GM21786 (cell line): Measurements from ENCODE around the gene ST6GAL1.

Source experiments
- ATAC-seq: cut with Tn5 transposase; IDR thresholded peaks from one replicate; pipeline ENCODE4 v1.9.1; 2021; ENCODE audit not compliant: unreplicated experiment

Gene ST6GAL1

DNA sequence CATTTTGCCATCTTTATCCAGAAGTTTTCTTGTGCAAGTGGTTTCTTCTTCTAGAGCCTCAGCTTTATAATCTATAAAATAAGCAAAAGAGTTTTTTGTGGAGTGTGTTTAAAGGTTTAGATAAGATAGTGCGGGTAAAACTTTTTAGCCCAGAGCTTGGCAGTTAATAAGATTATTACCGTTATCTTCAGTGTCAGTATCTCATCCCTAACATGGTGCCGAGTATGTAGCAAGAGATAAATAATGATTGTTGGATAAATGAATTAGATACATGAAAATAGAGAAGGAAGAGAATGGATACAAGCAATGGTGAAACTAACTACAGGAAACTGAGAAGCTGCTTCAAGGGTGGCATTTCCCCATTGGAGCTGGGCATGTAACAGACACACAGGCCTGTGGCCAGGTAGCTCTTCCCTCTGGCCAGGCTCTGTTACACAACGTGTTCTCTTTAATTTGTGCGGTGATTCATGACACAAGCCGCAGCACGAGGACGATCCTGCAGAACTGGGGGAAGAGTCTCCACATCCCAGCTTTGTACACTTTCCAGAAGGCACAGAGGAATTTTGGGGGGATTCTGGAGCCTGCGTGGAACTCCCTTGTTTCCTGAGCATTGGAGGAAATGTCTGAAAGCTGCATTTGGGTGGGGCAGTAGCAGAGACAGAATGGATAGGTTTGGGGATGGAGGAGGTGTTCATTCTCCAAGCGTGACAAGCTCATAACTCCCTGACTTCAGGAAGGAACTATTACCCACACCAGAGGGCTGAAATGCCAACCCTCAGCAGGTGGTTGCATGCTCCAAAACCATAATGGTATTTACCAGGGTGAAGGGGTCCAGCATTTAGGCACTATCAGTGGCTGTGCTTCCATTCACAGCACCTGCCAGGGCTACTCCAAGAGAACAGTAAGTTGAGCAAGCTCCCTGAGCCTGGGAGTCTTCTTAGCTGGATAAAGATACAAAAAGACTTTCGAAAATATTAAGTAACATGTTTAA lies 14.2 kb upstream of the ST6GAL1 start:
- ATAC-seq: no peak

DNA sequence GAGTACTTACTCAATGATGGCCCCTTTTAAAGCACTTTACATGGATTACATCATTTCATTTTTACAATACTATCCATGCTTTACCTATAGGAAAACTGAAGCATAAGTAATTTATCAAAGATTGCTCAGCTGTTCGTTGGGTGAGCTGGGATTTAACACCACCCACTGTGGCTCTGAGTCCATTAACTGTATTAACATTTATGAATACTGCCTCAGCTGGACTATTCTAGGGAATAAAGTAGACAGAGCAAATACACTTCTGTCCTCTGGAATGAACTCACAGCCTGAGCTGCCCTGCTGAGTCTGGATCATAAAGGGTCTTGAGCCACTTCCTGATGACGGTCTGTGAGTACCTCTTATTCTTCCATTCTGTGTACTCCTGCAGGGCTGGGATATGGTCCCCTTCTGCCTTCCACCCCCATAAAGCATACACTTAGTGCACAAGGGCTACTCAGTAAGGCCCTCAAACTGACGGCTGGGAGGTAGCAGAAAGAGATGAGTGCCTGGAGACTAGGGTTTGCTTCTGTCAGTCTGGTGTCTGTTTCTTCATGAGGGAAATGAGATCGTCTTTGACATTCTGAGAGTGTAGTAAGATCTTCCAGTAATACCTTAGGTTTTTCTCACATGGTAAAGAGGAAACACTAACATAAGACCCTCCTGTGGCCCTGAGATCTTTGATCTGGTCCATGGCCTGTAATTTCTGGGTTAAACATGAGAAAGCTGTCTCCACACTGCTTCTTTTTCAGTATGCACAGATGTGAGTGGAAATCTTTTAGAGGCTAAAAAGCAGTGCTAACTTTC lies 12.6 kb upstream of the ST6GAL1 start:
- no peak for ATAC-seq

DNA sequence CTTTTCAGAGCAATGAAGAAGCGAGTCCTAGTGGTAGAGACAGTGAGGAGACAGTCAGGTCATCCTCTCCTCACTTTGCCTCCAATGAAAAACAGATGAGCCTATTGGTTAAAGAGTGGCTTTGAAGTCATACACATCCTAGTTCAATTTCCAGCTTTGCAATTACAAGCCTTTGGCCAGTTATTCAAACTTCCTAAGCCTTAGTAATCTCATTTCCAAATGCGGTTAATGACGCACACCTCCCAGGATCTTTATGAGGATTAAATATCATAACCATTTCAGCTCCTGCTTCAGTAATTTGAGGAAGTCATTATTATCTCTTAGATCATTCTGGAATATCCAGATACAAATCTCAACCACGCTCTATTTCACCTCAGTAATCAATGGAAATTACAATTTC lies 10.0 kb upstream of the ST6GAL1 start:
- ATAC-seq: no peak

DNA sequence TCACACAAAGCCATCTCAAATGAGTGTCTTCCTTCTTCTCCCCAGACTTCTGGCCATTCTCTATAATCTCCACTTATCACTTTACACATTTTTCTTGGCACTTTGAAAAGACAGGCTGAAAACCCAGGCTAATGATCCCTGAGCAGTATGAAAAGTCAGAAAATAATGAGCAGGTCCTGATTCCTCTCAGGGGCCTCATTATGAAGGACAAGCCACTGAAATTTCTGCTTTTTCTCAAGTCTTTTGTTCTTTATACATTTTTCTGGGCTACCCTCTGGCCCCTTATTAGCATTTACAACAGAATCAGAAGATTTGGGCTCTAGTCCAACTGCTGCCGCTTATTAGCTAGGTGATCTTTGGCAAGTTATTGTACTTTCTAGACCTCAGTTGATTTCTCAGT lies 9.5 kb upstream of the ST6GAL1 start:
- ATAC-seq: no peak

DNA sequence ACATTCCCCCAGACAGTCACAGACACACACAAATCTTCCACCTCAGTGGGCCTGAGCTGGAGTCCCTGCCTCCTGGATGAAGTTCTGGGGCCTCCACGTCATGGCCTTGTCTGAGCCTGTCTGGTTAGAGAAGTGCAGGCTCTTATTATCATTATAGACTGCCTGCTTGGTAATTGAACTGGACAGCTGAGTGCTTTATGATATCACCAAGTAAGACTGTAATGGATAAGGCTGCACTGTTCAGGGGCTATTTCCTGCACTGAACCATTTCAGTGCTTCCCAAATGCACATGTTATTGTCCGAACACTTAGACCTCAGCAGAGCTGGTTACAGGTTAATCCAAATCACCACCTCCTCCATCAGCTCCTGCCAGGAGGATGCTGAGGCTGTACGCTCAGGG lies 8.7 kb upstream of the ST6GAL1 start:
- ATAC-seq: no peak

DNA sequence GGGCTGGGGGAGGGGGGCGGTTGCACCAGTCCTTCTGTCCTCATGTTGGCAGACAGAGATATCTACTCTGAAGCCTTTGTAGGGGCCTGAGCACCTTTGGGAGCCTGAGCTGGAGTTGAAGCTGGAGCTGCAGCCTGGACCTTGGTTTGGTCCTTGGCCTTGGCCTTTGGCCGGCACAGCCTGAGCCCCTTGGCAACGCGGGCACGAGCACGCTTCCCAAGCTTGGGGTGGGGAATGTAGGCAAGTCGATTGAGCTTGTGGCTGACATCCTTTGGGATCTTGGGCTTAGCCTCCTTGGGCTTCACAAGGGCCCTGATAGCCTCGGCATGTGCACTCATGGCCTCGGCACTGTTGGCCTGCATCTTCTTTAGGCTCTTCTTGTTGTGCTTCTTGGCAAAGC lies 8.1 kb upstream of the ST6GAL1 start:
- ATAC-seq: no peak

DNA sequence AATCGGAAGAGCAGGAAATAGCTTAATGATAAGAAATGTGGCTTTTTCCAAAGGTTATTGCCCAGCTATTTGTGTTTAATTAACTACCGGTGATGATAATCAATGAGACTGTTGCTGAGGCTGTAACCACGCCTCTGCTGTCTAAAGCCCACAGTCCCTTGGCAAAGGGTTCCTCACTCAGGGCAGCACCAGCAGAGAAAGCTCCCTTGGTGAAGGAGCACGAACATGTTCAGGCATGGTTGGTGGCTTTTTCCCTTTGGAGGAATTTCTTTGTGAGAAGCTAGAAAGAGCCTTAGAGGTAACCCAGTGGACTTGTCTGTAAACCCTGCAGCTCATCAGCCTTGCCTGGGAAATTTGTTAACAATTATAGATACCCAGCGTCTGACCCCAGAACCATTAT lies 7.5 kb upstream of the ST6GAL1 start:
- ATAC-seq: no peak

DNA sequence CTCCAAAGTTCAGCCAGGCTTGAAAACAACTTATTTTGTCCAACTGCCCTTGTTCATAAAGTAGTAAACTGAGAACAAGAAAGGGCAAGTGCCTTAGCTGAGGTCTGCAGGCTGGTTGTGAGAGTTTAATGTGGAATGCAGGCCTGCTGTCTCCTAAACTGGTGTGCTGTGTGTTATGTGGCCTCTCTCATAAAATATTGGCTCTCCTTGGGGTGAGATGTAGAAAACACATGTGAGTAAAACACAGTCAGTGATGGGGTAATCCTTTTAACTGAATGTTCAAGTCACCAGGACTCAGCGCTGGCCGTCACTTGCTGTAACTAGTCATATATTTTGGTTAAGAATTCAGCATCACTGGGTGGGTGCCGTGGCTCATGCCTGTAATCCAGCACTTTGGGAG lies 7.1 kb upstream of the ST6GAL1 start:
- ATAC-seq: no peak

DNA sequence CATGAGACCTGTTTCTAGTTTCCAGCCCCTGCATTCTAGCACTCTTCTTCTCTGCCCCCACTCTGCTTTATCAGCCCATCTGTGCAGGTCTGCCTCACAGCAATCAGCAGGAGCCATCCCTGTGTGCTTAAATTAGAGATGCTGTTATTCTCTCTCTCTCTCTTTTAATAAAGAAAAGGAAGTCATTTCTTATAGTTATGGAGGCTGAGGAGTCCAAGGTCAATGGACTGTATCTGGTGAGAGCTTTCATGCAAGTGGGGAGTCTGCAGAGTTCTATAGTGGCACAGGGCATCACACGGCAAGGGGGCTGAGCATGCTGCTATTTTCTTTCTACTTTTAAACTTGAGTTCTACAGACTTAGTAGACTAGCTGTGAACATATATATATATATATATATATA lies 4.5 kb upstream of the ST6GAL1 start:
- ATAC-seq: no peak

DNA sequence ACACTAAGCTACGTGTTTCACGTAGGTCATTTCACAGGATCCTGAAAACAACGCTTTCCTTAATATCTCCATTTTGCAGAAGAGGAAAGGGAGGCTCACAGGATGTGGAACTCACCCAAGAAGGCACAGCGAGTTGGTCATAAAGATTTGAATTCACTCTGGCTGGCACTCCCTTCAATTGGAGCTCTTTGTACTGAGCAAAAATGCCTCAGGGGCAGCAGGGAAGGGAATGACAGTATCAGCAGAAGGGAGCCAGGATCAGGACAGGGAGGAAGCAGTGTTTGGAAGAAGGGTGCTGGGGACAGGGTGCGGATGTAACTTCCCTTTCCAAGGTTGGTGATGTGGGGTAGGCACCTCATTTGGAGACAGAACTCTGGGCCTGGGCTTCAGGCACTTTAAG lies 1.1 kb upstream of the ST6GAL1 start:
- ATAC-seq: no peak

DNA sequence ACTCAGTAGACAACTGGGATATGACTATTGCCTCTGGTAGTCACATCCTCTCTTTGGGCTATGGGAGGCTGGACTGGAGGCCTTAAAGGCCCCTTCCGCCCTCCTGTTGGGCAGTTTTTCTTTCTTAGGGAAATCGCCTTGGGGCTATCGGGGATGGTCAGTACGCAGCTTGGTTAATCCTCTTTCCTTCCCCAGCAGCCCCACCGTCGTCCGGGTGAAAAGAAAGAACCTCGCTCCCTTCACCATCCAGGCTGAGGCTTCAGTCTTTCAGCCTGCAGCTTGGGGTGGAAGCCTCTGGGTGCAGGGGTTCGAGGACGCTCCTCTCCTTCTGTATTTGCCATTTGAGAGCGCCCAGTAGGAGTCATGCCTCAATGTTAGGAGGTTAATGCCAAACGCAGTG lies 641 bp upstream of the ST6GAL1 start:
- no peak for ATAC-seq

DNA sequence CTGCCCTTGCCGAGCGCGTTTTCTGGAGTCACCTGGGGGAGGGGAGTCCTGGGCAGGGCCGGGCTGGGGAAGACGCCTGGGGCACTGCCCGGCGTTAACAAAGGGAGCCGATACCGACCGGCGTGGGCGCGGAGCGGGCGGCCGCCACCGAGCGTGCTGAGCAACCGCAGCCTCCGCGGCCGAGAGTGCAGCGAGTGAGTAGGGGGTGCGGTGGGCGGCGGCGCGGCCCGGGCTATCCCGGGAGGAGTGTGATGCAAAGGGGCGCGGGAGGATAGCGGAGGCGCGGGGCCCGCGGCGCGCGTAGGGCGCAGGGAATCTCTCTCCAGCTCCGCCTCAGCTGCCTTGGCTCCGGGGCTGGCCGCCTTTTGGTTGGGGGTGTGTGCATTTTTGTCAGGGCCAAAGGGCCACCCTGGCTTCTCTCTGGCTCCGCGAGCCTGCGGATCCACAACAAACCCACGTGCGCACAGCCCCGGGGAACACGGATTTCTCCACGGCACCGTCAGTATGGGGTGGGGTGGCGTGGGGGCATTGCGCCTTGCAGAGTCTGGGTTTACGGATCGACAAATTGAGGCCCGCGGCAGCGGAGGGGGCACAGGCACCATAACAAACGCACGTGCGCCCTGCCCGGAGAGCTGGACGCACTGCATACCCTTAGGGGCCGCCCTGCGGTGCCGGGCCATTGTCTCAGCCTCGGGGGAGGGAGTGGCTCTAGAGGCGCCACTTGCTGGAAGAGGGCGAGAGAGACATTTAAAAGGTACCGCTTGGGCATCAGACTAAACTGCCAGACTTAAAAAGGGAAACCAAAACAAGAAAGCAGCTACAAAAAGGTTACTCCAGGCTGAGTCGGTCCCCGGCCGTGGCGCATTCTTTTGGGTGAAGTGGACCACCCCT lies 560 bp downstream of the ST6GAL1 start:
- ATAC-seq: peak; percentile 77

DNA sequence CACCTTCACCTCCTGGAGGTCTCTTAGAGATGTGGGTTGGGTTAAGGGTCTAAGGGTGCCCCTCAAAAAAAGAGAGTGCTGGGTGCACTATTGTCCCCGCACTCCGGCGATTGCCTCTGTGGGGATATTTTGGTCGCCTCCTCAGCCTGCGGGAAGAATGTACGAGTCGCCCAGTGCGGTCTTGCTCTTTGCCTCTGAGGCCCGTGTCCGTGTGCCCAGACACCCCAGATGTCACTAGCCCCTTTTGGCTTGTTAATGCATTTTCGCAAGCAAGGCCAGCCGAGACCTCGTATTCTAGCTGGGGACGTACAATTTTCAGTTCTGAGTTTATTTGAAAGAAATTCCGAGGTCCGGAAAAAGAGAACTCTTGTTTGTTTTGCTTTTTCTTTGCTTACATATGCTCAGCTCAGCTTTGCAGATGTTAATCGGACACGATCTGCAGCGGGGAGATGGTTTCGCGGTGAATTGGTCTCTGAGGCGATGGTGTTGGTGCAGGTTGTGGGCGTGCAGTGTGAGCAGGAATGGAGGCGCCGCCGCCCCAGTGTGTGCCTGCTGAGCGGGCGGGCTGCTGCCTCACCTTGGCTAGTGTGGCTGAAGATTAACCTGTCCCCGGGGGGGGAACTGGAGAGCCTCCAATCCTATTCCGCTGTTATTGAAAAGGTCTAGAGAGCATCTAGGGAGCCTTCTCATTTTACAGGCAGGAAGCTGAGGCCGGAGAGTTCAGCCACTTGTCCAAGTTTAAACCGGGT lies 1.4 kb downstream of the ST6GAL1 start:
- peak; percentile 31 for ATAC-seq

DNA sequence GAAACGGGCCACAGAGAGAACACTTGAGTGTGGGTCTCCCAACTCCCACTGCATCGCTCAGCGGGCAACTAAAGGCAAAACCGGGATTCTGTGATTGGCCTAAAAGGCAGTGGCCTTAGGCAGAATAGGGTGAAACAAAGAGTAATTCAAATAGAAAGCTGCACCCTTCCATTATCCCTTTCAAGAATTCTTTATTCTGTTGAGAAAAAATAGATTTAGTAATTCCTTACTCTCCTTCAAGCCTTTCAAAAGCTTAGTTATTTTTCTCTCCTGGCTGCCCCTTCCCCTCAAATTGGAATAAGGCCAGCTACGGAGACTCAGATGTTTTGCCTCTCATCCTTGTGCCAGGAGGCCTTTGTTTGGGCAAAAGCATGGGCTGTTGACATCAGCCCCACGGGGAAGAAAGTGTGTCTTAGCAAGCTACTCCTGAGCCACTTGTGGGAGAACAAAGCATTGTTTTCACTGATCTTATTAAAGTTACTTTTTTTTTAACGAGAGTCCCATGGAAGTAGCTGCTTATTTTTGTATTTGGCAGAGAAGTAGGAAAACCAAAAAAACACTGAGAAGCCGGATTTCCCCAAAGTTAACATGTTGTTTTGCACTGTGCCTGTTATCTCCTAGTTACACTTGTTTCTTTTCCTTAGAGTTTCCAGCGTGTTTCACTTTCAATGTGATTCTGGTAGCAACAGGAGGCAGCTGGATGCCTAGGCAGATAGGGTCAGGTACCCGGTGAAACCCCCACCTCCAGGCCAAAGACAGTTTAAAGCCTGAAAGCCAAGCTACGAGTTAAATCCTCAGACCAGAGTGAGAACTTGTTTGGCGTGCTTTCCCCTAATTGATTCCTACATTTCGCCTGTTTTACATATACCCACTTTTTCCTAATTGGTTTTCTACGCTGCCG lies 2.2 kb downstream of the ST6GAL1 start:
- no peak for ATAC-seq

DNA sequence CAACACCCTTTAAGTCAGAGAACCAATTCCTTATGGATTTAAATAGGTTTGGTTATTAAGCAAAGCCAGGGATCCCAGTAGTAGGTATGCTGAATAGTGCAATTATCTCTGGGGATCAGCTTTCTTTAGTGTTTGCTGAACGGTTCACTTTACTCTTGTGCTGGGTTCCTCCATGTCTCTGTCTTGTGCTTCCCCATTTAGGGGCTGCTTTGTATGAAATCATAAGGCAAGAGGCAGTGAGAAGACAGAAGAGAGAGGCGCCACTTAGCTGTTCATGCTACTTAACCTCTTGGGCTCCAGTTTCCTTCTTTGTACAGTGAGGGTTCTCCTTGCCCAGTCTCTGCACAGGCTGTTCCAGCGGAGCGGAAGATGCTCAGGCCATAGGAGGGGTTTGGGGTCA lies 3.5 kb downstream of the ST6GAL1 start:
- ATAC-seq: no peak

DNA sequence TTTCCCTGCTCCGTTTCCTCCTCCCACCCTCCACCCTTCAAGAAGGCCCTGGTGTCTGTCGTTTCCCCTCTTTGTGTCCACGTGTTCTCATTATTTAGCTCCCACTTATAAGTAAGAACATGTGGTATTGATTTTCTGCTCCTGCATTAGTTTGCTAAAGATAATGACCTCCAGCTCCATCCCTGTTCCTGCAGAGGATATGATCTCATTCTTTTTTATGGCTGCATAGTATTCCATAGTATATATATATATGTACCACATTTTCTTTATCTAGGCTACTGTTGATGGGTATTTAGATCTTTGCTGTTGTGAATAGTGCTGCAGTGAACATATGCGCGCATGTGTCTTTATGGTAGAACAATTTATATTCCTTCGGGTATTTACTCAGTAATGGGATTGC lies 4.8 kb downstream of the ST6GAL1 start:
- ATAC-seq: no peak

DNA sequence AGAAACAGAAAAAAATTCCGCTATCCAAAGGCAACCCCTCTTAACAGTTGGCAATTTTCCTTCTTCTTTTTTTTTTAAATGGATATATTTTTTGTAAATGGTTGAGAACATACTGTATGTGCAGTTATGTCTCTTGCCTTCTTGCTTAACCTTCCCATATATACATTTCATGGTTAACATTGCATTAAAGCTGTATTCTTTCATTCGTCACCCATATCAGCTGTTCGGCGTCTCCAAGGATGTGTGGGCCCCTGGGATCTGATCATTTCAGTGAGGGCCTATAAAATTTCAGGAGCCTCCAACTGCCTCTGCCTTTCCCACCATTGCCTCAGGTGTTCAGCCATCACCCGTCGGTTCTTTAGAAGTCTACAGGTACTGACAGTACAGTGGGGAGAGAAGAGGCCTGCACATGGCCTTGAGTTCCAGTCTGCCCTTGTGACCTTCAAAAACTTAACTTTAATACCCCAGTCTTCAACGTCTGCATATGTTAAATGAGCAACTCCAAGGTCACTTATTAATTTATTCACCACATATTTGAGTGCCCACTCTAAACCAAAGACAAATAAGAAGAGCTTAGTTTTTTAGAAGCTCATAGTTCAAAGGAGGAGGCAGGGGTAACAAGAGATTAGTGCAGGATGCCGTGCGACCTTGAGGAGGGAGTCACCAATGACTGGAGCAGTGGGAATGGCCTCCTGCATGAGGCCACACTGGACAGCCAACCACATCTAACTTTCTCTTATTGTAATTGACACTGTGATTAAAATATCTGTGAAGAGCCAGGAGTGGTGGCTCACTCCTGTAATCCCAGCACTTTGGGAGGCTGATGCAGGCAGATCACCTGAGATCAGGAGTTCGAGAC lies 6.9 kb downstream of the ST6GAL1 start:
- no peak for ATAC-seq

DNA sequence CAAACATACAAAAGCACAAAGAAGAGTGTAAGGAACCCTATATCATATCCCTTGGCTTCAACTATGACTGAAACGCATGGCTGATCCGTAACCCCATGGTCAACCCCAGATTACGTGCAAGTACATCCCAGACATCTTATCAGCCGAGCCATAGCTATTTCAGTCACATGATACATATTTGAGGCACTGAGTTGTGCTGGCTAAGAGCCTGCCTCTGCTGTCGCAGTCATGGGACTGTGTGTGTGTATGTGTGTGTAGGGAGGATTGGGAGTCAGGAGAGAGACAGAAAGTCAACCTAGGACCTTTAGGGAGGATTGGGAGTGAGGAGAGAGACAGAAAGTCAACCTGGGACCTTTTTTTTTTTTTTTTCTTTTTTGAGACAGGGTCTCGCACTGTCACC lies 8.4 kb downstream of the ST6GAL1 start:
- ATAC-seq: no peak
